HG03060 (cell line): ENCODE results near the gene TAP2.
"Not testable (repeated sequence)": the region's sequence is repeated elsewhere in the genome, so short reads cannot be mapped to it uniquely, and the experiment has no call there.

ENCODE experiments used
- ATAC-seq: cut with Tn5 transposase; IDR thresholded peaks from one replicate; pipeline ENCODE4 v1.9.1; 2021; ENCODE audit warnings: low read depth, moderate number of reproducible peaks; ENCODE audit not compliant: unreplicated experiment

Gene TAP2

DNA sequence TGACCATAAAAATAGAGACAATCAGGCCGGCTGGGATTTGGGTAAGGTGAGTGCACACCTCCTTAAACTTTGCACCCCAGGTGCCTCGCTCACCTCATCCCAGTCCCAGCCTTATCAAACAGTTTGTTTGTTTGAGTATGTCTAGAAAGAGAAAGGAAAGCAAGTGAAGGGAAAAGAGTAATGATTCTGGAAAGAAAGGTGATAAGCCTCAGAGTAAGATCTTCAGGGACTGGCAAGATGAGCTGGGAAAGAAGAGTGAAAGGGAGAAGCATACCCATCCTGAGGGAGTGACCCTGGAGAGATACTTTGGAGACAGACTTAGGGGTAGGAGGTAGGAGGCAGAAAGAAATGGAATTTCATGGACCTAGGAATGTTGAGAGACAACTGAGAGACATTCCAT, 1.7 kb downstream of the TAP2 start:
- no peak for ATAC-seq

DNA sequence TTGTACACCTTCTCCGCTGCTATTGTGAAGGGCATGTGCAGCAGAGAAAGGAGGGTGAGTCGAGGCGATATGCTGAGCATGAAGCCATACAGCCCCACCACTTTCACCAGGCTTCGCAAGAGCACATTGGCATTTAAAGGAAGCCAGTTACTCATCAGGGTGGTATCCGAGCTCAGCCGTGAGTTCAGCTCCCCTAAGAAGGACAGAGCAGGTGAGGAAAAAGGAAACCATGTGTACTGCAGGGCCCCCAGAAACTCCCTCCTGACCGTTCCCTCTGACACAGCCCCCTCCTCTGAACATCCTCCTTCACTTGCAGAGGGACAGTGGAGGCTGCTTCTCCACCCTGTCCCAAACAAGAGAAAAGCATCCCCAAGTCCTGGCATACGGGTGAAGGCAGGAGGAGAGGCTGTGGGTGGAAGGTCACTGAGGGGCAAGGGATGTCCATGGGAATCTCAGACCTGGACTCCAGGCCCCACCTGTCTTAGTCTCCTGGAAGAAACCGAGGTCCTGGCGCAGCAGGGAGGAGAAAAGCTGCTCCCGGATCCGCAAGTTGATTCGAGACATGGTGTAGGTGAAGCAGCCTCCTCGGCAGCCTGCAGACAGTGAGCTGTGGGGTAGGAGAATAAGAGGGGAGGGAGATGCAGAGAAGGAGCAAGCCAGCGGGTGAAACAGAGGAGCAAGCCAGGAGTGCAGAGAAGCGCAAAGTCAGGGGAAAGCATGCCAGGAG, 3.2 kb downstream of the TAP2 start:
- ATAC-seq, result no peak

DNA sequence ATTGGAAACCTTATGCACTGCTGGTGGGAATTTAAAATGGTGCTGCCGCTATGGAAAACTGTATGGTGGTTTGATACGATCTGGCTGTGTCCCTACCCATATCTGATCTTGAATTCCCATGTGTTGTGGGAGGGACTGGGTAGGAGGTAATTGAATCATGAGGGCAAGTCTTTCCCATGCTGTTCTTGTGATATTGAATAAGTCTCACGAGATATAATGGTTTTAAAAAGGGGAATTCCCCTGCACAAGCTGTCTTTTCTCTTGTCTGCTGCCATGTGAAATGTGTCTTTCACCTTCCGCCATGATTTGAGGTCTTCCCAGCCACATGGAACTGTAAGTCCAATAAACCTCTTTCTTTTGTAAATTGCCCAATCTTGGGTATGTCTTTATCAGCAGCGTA, 4.9 kb downstream of the TAP2 start:
- ATAC-seq, result no peak

DNA sequence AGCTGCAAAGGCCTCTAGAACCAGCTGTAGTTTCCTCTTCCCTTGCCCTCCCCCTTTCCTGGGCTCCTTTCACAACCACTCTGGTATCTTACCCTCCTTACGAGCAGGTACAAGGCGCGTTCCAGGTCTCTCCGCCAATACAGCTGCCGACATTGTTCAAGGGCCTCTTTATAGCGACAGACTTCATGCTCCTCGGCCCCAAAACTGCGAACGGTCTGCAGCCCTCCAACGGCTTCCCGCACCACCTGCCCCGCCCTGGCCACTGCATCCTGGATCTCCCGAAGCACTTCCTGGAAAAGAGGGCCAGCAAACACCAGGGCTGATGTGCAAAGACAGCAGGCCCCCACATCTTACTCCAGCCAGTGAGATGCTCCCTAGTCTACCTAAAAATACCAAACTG, 6.0 kb downstream of the TAP2 start:
- no peak for ATAC-seq

DNA sequence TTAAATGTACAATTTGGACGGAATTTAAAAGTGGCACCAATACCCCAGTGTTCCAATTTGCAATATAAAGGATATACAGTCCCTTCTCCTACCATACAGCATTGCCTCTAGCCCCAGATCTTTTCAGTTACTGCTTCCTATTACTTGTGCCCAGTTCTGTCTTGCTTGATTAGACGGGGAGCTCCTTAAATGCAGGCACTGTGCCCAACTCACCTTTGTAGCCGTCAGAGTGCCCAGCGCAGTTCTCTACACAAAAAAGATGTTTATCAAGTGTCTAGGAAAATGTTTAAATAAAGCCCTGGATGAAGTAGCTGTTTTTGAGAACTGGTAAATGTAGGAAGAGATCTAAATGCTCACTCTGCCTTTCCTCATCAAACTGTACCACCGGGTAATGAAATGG, 7.6 kb downstream of the TAP2 start:
- no peak for ATAC-seq

DNA sequence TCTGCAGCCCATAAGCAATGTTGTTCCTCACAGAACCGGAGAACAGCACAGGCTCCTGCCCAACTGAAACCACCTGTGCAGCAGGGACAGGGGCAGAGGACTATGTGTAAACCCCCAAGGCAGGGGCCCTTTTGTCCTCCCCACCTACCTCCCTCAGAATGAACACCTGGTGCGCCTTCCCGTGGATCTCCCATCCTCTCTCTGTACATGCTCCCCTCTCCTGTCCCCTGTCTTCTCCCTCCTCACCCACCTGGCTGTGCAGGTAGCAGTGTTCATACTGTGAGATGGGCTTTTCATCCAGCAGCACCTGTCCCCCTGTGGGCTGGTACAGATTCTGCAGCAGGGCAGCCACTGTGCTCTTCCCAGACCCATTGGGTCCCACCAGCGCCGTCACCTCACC, 8.5 kb downstream of the TAP2 start:
- no peak for ATAC-seq

DNA sequence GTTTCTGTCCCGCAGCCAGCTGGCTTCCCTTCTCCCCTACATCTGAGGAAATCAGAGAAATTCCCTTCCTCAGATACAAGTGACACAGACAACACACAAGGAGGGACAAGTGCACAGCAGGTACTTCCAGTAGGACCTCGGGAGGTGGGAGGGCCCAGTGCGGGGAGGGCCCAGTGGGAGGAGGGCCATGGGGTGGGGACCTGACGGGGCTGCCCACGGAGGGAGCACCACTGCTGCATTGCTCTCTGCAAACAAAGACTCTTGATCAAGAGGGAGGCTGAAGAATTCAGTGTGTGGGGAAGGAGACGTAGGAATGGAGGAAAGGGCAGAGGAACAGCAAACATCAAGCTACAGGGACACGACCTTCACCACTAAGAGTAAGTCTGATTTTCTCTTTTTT, 9.0 kb downstream of the TAP2 start:
- no peak for ATAC-seq

DNA sequence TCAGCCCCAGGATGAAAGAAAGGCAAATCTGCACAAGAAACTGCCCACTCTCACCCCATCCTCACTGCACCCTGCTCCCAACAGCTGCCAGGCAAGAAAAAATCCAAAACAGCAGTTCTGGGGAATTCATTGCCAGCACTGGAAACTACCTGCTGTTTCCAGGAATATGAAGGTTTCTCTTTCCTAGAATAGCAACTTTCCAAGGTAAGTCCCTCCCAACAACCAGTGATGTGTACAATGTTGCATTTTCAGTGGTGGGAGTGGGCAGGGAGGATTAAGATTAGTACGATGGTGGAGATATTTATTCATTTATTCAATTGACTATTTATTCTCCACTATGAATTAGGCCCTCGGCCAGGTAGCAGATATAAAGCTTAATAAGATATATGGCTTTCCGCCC, 11.5 kb downstream of the TAP2 start:
- no peak for ATAC-seq

DNA sequence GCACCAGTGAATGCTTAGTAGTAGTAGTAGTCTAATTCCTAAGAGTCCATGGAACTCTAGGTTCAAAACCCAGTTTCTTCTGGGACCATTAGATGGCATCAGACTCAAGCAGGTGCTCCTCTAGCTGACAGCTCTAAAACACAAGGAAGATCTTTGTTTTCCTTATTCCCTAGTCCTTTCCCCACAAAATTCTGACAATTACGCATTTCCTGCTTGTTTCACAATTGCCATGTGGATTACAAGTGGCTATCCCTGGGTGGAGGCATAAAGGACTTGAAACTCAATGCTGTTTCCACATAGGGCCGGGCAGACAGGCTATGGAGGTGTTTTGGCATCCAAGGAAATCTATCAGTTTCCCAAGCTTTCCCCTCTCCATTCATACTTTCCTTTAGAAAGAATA, 12.6 kb downstream of the TAP2 start:
- no peak for ATAC-seq

DNA sequence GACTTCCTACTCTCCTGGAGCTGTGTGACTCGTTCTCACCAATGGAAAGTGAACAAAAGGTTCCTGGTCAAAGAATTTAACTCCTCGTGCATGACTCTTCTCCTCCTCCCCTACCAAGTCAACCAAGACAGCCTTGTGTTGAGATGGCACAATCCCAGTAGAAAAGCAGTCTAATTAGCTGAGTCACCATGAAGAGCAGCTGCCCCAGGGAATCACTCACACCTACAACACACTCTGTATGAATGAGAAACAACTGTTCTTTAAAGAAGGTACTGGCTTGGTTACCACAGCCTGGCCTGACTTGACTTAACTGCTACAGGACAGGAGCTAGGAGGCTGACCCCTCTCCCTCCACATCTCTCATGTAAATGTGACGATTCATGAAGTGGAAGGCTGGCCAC, 18.8 kb downstream of the TAP2 start:
- ATAC-seq, result no peak

DNA sequence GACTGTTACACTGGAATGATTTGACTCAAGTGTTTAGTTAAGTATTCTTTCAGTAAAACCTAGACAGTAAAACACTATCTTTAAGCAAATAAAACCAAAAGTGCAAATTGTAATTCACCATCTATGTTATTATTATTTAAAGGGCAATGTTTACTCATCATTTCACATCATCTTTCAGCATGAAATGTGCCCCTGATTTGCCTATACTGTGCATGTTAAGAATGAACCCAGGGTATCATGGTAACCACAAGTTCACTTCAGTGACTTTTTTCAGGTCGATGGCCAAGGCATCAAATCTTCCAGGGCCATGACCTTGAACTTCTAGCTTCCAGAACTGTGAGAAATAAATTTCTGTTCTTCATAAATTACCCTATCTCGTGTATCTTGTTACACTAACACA, 19.7 kb downstream of the TAP2 start:
- no peak for ATAC-seq

DNA sequence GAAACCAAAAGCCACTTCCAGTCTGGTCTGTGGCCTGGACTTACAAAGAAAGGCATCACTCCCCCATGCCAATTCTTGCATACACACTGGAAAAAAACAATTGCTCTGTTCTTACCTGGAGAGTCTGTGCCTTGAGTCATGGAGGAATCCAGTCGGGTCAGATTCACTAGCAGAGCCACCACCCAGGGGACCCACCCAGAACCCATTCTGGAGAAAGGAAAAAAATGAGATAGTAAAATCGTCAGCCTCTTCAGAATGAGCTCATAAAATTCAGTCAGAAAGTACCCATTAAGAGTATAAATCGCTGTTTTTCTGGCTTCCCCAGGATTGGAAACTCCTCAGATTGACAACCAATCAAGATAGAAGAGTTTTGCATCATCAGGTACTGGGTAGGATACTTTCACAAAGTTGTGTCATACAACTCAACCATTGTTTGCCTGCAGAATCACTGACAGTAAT, 21.8 kb downstream of the TAP2 start, which contains the start of gene HLA-DOB:
TSS of gene HLA-DOB (minus strand) at position 257 of the 459 bp plus-strand sequence. CDS start at position 206, 51 bp downstream.
- ATAC-seq, result no peak

DNA sequence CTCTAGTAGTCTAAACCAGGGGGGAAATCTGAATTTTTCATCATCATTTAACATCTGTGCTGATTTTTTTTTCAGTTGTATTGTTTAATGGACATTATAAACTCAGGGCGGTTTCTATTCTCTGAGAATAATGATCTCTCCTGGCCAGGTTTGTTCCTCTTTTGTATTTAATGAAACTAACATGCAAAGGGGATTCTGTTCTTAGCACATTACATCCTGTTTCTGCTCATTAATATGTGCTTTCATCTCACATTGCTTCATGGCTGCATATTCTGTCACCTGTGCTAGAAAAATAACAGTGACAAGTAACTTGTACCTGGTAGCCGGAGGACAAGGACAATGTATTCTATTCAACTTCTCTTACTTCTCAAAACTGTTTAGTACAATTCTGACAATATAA, 22.5 kb downstream of the TAP2 start:
- ATAC-seq, result no peak

DNA sequence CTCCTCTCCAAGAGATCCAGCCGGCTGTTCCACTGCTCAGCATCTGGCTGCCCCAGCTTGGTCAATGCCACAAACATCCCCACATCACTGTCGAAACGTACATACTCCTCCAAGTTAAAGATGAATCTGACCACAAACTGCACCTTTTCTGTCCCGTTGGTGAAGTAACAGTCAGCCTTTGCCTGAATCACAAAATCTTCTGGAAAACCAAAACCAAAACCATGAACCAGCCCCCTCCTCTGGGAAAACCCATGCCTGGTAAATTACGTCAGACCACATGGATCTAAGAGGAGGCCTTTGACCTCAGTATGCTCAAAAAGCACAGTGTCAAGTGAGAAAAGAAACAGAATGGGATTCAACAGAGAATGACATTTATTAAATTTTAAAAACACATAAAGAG, 23.4 kb downstream of the TAP2 start:
- ATAC-seq, result no peak

DNA sequence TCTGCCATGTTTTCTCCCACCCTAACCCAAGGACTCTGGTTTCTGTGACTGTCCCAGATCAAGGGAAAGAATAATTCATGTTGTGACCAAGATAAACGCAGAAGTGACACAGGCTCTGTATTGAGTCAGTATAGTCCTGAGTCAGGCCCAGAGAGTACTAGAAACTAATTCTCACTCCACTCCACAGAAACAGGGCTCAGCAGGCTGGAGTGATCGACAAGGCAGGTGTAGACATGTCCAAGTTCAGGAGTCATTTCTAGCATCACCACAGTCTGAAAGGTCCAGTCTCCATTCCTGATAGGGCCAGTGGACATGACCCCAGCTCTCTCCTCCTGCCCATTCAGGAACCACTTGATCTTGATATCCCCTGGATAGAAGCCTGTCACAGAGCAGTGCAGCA, 24.4 kb downstream of the TAP2 start:
- no peak for ATAC-seq

DNA sequence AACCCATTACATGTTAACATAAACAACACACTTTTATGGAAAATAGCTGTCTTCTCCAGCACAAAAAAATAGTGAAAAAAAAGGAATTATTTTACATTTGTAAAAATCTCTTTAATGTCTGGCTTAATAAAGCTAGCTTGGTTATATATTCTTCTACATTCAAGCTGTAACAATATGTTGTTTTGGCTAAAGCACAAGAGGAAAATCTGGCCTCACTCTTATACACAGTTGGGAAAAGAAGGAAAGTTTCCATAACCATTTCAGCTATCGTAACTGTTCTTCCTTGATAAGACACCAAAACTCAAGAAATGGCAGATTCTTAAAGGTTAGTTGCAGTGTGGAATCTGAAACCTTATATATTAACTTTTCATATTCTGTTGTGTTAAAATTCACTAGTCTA, 29.4 kb downstream of the TAP2 start:
- ATAC-seq, result no peak

DNA sequence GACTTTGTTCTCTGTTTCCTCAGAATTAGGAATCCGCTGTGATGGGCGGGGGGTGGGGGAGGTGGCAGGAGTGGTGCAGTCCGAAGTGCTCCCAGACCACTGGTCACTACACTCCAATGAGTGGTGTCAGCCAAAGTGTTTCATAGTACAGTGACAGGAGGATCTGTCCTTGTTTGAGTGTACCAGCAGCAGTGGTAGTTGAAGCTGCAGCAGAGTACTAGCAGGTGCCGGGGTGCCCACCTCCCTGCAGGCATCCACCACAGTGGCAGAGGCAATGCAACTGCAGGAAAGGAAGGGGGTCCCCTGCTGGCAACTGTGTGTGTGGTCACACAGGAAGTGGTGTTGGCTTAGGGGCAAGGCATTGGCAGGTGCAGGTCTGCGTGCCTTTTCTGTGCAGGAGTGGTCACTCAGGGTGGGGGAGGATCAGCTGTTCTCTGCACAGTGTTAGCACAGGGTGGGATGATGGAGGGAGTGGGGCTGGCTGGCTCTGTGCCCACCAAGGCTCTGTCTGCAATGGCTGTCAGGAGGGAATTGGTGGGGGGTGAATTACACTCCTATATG, 31.4 kb downstream of the TAP2 start:
- no peak for ATAC-seq

DNA sequence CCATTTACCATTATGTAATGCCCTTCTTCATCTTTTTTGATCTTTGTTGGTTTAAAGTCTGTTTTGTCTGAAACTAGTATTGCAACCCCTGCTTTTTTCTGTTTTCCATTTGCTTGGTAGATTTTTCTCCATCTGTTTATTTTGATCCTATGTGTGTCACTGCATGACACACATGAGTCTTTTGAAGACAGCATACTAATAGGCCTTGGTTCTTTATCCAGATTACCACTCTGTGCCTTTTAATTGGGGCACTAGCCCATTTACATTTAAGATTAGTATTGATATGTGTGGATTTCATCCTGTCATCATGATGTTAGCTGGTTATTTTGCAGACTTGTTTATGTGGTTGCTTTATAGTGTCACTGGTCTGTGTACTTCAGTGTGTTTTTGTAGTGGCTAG, 33.1 kb downstream of the TAP2 start:
- not testable (repeated sequence) for ATAC-seq

DNA sequence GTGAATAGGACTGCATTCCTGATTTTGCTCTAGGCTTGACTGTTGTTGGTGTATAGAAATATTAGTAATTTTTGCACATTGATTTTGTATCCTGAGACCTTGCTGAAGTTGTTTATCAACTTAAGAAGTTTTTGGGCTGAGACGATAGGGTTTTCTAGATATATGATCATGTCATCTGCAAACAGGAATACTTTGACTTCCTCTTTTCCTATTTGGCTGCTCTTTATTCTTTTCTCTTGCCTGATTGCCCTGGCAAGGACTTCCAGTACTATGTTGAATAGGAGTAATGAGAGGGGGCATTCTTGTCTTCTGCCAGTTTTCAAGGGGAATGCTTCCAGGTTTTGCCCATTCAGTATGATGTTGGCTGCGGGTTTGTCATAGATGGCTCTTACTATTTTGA, 35.1 kb downstream of the TAP2 start:
- no peak for ATAC-seq

DNA sequence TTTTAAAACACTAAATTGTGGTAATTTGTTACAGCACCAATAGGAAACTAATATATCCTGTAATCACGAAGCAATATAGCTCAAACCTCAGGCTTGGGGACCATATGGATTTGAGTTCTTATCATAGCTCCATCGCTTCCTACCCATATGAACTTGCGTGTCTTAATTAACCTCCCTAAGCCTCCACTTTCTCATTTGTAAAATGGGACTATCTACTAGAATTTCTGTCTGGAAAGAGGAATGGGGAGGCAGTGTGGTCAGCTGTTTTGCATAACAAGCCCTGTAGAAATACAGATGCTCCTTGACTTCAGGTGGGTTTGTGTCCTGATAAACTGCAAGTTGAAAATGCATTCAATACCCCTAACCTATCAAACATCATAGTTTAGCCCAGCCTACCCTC, 38.8 kb downstream of the TAP2 start:
- no peak for ATAC-seq

DNA sequence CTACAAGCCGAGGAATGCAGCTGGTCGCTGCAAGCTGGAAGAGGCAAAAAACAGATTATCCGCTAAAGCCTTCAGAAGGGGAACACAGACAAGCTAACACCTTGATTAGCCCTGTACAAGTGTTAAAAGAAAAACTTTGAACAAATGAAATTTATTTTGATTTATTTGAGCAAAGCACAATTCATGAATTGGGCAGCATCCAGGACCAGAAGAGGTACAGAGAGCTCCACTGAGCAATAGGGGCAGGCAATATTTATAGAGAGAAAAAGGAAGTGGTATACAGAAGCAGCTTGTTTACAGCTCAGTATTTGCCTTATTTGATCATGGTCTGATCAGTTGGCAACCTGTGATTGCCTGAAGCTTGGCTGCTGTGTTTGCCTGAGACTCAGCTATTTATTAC, 39.4 kb downstream of the TAP2 start:
- no peak for ATAC-seq
